GM12873 (cell line): ENCODE results near the gene RTKN2.

Experiments
- CTCF ChIP-seq: IDR thresholded peaks from 2 replicates; pipeline ENCODE4 v1.5.1; 2012; ENCODE audit warnings: low read depth, mild to moderate bottlenecking, moderate library complexity, low read length, control low read depth; ENCODE audit not compliant: insufficient read depth; ENCODE audit errors: missing control alignments

Gene RTKN2

GRCh38 chr10:62188021-62188616 is 80.5 kb downstream of the RTKN2 start:
- no peak for TF ChIP-seq CTCF

GRCh38 chr10:62186999-62187675 is 81.5 kb downstream of the RTKN2 start:
- TF ChIP-seq CTCF, result no peak

GRCh38 chr10:62185919-62186692 is 82.5 kb downstream of the RTKN2 start:
- TF ChIP-seq CTCF, result no peak

GRCh38 chr10:62183857-62184795 is 84.5 kb downstream of the RTKN2 start:
- TF ChIP-seq CTCF, result no peak

- TF ChIP-seq CTCF, result no peak
Measured at GRCh38 chr10:62183442-62183841, 85.2 kb downstream of the RTKN2 start.

- no peak for TF ChIP-seq CTCF
Measured at GRCh38 chr10:62182595-62182994, 86.0 kb downstream of the RTKN2 start.
